HCT116 (cell line): ENCODE measurements around the gene KCTD1.

Source experiments
- CEBPB ChIP-seq: IDR thresholded peaks from 2 replicates; pipeline ENCODE4 v1.6.1; 2012; ENCODE audit warnings: low read depth
- CTCF ChIP-seq, 3 experiments: fragments of 200-600 bp in 1 of 3; sonication (generic) in 1 of 3; IDR thresholded peaks in 2 of 3; conservative IDR thresholded peaks in 1 of 3; 2 replicates each; pipeline ENCODE4 v1.5.1; 2012 to 2017; ENCODE audit warnings: low read depth in 2 of 3, low read length in 2 of 3, antibody characterized with exemption in 1 of 3, borderline replicate concordance in 1 of 3, control low read depth in 1 of 3, mild to moderate bottlenecking in 1 of 3, mixed read lengths in 1 of 3, mixed run types in 1 of 3, moderate library complexity in 1 of 3; ENCODE audit not compliant: insufficient read depth in 1 of 3
- EZH2 ChIP-seq: fragments of 200-600 bp; sonication (generic); IDR thresholded peaks from 2 replicates; pipeline ENCODE4 v1.6.1; 2017; ENCODE audit warnings: antibody characterized with exemption, mixed run types
- EZH2phosphoT487 ChIP-seq: fragments of 200-600 bp; IDR thresholded peaks from 2 replicates; pipeline ENCODE4 v1.6.1; 2018; ENCODE audit warnings: antibody characterized with exemption, borderline replicate concordance
- POLR2A ChIP-seq: IDR thresholded peaks from 2 replicates; pipeline ENCODE4 v1.7.0; 2011; ENCODE audit warnings: borderline replicate concordance; ENCODE audit not compliant: insufficient read depth, insufficient read length; ENCODE audit errors: extremely low read depth
- POLR2AphosphoS5 ChIP-seq: IDR thresholded peaks from 2 replicates; pipeline ENCODE4 v1.6.1; 2011; ENCODE audit warnings: mild to moderate bottlenecking, low read depth, low read length, moderate library complexity
- RAD21 ChIP-seq: IDR thresholded peaks from 2 replicates; pipeline ENCODE4 v1.6.1; 2012; ENCODE audit warnings: low read depth, mild to moderate bottlenecking
- REST ChIP-seq: IDR thresholded peaks from 2 replicates; pipeline ENCODE4 v1.6.1; 2012; ENCODE audit warnings: low read depth
- SIN3A ChIP-seq: IDR thresholded peaks from 2 replicates; pipeline ENCODE4 v1.6.1; 2012; ENCODE audit warnings: low read depth
- SP1 ChIP-seq: IDR thresholded peaks from 2 replicates; pipeline ENCODE4 v1.6.1; 2012; ENCODE audit warnings: low read depth
- ZBTB33 ChIP-seq: IDR thresholded peaks from 2 replicates; pipeline ENCODE4 v1.6.1; 2011; ENCODE audit warnings: mild to moderate bottlenecking, low read length, moderate library complexity; ENCODE audit not compliant: insufficient replicate concordance; ENCODE audit errors: extremely low read depth

GRCh38 chr18:26461405-26461804 is 86.9 kb downstream of the KCTD1 start:
- TF ChIP-seq POLR2A: no peak
- no peak for TF ChIP-seq CTCF (IDR thresholded peaks at IDR 0.05 in 2 of 3, conservative IDR thresholded peaks at IDR 0.05 in 1 of 3; ENCODE audit: borderline replicate concordance in 1 of 3, insufficient read depth in 1 of 3, low read depth in 2 of 3, low read length in 2 of 3)
- no peak for TF ChIP-seq RAD21
- TF ChIP-seq SIN3A: no peak
- TF ChIP-seq EZH2phosphoT487: no peak
- no peak for TF ChIP-seq POLR2AphosphoS5
- TF ChIP-seq ZBTB33: no peak
- TF ChIP-seq REST: no peak
- no peak for TF ChIP-seq CEBPB
- no peak for TF ChIP-seq SP1
- TF ChIP-seq EZH2: no peak
